Smooth muscle cell of the brain vasculature (primary cell): Measurements from ENCODE around the gene SUPT20HL1.
"Not testable (repeated sequence)": the region's sequence is repeated elsewhere in the genome, so short reads cannot be mapped to it uniquely, and the experiment has no call there.

ENCODE experiments used
- DNase-seq: peaks from one replicate; pipeline ENCODE4 v3.0.0-alpha.2; 2012; ENCODE audit warnings: low read depth, low spot score

SUPT20HL1 gene

DNA sequence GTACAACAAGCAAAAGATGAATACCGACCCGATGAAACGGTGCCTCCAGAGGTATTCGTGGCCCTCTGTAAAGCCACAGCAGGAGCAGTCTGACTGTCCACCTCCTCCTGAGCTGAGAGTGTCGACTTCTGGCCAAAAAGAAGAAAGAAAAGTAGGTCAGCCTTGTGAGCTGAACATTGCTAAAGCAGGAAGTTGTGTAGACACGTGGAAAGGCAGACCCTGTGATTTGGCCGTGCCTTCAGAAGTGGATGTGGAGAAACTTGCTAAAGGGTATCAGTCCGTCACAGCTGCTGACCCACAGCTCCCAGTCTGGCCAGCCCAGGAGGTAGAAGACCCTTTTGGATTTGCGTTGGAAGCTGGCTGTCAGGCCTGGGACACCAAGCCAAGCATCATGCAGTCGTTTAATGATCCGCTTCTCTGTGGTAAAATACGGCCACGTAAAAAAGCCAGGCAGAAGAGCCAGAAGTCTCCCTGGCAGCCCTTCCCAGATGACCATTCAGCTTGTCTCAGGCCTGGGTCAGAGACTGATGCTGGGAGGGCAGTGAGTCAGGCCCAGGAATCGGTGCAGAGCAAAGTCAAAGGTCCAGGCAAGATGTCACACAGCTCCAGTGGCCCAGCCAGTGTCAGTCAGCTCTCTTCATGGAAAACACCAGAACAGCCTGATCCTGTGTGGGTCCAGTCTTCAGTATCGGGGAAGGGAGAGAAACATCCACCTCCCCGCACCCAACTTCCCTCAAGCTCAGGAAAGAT lies 3.2 kb downstream of the SUPT20HL1 start:
- not testable (repeated sequence) for DNase-seq

GRCh38 chrX:24364326-24364725 lies 3.9 kb downstream of the SUPT20HL1 start:
- DNase-seq = no peak

GRCh38 chrX:24364851-24365538 lies 4.6 kb downstream of the SUPT20HL1 start:
- no peak for DNase-seq

GRCh38 chrX:24366762-24367400 lies 6.4 kb downstream of the SUPT20HL1 start:
- DNase-seq = not testable (repeated sequence)

DNA sequence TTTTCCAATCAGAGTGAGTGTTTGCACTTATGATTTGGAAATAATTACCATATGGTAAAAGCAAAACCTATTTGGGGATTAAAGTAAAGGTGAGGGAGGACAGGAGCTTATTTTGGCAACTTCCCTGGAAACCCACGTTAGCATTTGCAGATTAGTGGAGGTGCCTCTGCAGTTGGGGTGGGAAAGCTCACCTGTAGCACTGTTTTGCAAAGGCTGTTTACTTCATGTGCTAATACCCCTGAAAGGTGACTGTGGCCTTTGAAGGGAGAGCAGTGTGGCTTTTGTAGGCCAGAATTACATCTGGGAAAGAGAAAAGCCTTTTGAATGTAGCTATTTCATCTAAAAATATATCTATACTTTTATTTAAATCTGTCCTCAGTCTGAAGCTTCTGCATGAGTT lies 9.4 kb downstream of the SUPT20HL1 start:
- no peak for DNase-seq

DNA sequence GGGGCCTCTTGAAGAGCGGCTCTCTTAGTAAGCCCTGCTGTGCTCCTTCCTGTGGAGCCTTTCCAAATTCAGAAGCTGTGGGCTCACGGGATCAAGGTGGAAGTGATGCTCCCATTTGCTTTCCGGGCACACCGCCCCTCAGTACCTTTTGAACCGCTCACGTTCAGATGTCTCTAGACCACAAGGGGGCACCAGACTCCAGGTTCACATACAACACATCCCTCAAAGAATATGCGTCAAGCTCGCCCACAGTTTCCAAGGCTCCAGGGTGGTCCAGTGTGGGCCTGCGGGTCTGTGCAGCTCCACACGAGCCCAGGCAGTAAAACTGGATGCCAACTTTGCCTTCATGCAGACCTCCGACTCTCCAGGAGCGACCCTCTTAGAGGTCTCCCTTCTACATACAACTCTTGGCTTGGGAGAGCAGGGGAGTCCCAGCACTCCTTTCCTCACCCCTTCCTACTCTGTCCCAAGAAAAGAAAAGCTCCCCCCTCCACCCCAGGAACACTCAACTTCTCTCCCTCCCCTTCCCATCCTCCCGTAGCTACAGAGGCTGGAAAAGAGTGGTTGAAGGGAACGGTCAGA lies 11.0 kb downstream of the SUPT20HL1 start:
- peak; percentile 17 for DNase-seq

DNA sequence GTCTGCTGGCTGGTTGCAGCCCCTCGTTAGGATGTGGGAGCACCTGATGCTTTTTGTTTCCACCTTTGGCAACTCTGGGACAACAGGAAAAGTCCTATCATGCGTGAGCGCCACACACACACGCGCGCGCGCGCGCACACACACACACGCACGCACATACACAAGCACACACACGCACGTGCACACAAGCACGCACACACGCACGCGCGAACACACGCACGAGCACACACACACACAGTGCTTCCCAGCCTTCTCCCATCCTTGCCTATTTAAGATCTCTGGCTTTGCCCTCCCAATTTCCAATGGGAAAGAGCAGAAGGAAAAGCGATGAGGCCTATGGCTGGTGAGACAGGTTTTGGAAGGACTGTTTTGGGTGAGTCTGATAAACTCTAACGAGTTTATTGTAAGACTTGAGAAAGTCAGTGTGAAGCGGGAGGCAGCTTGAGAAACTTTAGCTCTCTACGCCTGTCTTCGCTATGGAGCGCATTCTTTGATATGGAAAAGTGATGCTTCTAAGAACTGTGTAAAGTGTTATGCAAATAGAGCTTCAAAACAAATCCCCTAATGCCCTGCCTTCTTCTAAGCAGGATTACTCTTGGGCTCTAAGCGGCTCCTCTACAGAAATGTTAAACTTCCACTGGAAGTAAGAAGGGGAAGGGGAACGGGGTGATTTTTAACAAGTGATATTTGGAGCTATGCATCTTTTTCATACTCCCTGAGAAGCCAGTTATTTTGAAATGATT lies 11.8 kb downstream of the SUPT20HL1 start:
- DNase-seq = no peak

GRCh38 chrX:24375600-24376131 lies 15.2 kb downstream of the SUPT20HL1 start:
- no peak for DNase-seq

GRCh38 chrX:24376403-24376802 lies 16.0 kb downstream of the SUPT20HL1 start:
- DNase-seq = no peak

- DNase-seq = no peak
Measured at GRCh38 chrX:24377195-24377594, 16.8 kb downstream of the SUPT20HL1 start.

- DNase-seq = no peak
Measured at GRCh38 chrX:24377911-24378468, 17.6 kb downstream of the SUPT20HL1 start.

- DNase-seq = no peak
Measured at GRCh38 chrX:24378706-24379105, 18.3 kb downstream of the SUPT20HL1 start.

GRCh38 chrX:24380262-24381187 lies 20.1 kb downstream of the SUPT20HL1 start:
- DNase-seq = no peak

DNA sequence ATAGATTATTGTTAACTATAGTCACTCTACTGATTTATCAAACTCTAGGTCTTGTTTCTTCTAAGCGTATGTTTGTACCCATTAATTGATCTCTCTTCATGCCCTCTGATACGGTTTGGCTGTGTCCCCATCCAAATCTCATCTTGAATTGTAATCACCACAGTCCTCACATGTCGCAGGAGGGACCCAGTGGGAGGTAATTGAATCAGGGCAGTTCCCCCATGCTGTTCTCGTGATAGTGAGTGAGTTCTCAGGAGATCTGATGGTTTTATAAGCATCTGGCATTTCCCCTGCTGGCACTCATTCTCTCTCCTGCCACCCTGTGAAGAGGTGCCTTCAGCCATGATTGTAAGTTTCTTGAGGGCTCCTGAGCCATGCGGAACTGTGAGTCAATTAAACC lies 21.9 kb downstream of the SUPT20HL1 start:
- not testable (repeated sequence) for DNase-seq

GRCh38 chrX:24387724-24388123 lies 27.3 kb downstream of the SUPT20HL1 start:
- DNase-seq = no peak

DNA sequence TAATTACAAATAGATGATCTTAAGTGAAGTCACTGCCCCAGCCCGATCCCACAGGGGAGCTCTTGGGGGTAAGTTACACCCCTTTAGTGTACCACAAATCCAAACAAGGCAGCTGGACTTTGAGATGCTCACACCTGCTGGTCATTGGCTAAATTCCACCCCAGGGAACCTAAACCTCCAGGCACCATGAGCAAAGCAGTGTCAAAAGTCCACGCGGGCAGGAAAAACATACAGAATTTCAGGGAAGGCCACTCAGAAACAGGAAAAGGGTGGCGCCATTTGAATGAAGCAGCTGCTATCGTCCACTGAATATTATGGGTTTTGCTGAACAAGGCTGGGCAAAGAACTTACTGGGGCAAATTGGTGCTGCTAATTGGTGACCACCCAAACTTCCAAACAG lies 30.9 kb downstream of the SUPT20HL1 start:
- DNase-seq = no peak

DNA sequence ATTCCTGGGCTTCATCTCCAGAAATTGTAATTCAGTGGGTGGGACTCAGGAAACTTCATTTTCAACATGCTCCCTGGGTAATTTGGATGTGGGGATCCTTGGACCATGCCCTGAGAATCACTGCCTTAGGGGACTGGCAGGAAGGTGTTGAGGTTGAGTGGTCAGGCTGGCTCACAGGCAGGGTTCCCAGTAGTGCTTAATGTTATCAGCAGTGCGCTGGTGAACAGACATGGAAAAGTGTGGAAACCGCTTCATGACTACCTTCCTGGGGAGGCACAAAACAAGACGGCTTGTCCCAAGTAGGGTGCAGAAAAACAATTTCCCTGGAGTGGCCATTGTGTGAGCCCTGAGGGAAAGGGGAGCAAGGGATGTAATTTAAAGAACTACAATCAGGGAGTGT lies 31.4 kb downstream of the SUPT20HL1 start:
- DNase-seq = no peak

GRCh38 chrX:24392709-24393108 lies 32.3 kb downstream of the SUPT20HL1 start:
- DNase-seq = no peak

DNA sequence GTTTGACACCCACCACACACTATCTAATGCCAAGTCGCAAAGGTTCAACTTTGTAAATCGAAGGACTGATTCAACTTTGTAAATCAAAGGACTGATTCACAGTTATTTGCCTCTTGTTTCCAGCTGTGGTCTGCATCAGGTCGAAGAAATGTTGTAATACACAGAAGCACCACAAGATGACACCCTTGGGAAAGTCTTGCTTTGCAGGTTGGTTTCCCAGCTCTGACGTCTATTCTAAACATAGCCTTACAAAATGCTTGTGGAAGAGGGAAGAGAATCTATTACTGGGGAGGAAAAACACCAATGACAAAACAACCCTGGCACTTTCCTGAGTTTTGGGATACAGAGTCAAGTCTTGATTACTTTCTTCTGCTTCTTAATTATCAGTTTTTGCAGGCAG lies 35.3 kb downstream of the SUPT20HL1 start:
- peak; percentile 40 for DNase-seq
